Heart left ventricle (tissue), 13 donors: Measurements from ENCODE around the gene TCAF2.
"Not testable (repeated sequence)": the region's sequence is repeated elsewhere in the genome, so short reads cannot be mapped to it uniquely, and the experiment has no call there.

Experiments
- CTCF ChIP-seq, 12 donors: fragments of 200-600 bp; sonication (generic) in 4 of 12; IDR thresholded peaks; one replicate each; pipeline versions ENCODE4 v1.5.0 to v1.8.0; 2018 to 2022; ENCODE audit warnings: antibody characterized with exemption in 12 of 12, mild to moderate bottlenecking in 5 of 12
- POLR2A ChIP-seq, 2 donors: fragments of 450-650 bp; IDR thresholded peaks; one replicate each; pipeline ENCODE4 v1.6.1; 2017; ENCODE audit warnings: antibody characterized with exemption in 2 of 2, mild to moderate bottlenecking in 2 of 2, moderate library complexity in 2 of 2
- donor health status: ischemic (EF 13 %, LVEDD 7.1; RV severe dilation, severe dysfunction).
- donor health status: DM: no; HTN: yes; CAD: no.
- donor health status: DM: no; HTN: no; CAD: no.
- donor health status: ischemic (EF 25% LVEDD 6.9; RV normal size, moderate dysfunction).
- donor health status: ischemic (EF 25% LVEDD 5.7; RV mildly dilated, moderate dysfunction).
- donor health status: ischemic (EF 35%, LVEDD 5.7; RV mildly dilated, moderate dysfunction).
- donor health status: nonischemic (EF 11% LVEDD 7.7; RV severe dilation, severe dysfunction).
- donor health status: DM: yes; HTN: yes; CAD: no.
- donor health status: PGD.
- donor health status: ischemic (EF 29% LVEDD 5.4; RV normal size, mild dysfunction).
- donor health status: nonischemic (EF 23%, LVEDD 6.1; RV moderate dilation, normal function).

GRCh38 chr7:143646598-143646997, 25.8 kb downstream of the TCAF2 start:
- not testable (repeated sequence) for TF ChIP-seq CTCF, POLR2A (IDR thresholded peaks at IDR 0.05)
